Measurements from ENCODE around the gene FETUB.

The FETUB gene

DNA sequence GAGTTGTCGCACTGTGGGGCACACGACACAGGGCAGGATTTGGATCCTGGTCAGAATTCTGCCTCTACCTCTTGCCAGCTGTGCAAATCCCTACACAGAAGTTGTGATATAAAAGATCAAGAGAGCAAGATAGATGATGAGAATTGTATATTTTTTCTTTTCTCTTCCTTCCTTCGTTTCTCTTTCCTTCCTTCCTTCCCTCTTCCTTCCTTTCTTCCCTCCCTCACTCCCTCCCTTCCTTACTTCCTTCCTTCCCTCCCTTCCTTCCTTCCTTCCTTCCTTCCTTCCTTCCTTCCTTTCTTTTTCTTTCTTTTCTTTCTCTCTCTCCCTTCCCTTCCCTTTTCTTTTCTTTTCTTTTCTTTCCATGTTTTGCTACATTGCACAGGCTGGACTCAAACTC, 39.3 kb upstream of the FETUB start:
- TF ChIP-seq, protein P1, sequence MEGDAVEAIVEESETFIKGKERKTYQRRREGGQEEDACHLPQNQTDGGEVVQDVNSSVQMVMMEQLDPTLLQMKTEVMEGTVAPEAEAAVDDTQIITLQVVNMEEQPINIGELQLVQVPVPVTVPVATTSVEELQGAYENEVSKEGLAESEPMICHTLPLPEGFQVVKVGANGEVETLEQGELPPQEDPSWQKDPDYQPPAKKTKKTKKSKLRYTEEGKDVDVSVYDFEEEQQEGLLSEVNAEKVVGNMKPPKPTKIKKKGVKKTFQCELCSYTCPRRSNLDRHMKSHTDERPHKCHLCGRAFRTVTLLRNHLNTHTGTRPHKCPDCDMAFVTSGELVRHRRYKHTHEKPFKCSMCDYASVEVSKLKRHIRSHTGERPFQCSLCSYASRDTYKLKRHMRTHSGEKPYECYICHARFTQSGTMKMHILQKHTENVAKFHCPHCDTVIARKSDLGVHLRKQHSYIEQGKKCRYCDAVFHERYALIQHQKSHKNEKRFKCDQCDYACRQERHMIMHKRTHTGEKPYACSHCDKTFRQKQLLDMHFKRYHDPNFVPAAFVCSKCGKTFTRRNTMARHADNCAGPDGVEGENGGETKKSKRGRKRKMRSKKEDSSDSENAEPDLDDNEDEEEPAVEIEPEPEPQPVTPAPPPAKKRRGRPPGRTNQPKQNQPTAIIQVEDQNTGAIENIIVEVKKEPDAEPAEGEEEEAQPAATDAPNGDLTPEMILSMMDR (IDR thresholded peaks at IDR 0.05; ENCODE audit: insufficient read depth, low read length, missing control alignments), result no peak
- CTCF ChIA-PET, result interaction anchor here (10.4 kb wide), 1 partner anchor 13 kb away, joined by 193 read pairs; the partner anchor contains the start of gene AHSG
- DNase-seq (ENCODE audit: low read depth, low spot score), result no peak
- no peak overlapping the region for H3K4me3 ChIP-seq (ENCODE audit: low read depth, low read length)
- POLR2A ChIA-PET, result no interaction called here

DNA sequence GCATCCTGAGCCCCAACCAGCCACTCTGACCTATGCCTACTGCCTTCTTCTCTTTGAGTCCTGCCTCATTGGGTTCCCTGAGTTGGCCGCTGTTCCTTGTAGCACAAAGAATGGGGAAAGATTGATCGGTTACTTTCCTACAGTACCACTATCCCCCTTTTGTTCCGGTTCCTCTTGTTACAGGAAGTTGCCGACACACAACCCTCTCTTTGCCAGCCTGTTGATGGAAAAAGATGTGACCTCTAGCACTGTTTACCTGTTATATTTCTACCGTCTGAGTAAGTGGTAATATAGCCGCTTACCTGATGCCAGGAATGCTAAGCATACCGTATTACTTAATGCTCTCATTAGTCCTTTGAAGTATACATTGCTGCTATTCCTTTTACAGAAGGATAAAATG, 37.0 kb upstream of the FETUB start:
- no peak overlapping the region for H3K4me3 ChIP-seq (ENCODE audit: low read depth, low read length)
- TF ChIP-seq, protein P1 (IDR thresholded peaks at IDR 0.05; ENCODE audit: insufficient read depth, low read length, missing control alignments), result no peak
- ChIA-PET CTCF (interaction anchor here (1.2 to 10.4 kb wide), 3 partner anchors 10 to 12 kb away, joined by 3 to 193 read pairs (median 4); partner anchors contain the start of gene AHSG), POLR2A (no interaction called here)
- no peak for DNase-seq (ENCODE audit: low read depth, low spot score)

DNA sequence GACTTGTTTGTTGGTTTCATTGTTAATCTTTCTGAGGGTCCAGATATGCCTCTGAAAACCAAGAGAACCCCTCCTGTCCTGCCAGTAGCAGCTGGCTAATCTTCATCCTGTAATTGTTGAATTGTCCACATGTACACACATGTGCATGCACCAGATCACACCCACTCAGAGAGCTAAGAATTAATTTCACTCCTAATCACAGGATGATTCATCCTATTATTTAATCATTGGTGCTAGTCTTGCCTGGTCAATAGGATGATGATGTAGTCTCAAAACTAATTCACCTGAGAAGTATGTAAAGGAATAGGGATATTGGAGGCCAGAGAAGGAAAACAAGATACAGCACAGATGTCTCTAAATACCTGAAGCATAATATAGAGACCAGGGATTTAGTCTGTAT, 35.1 kb upstream of the FETUB start:
- TF ChIP-seq, protein P1 (IDR thresholded peaks at IDR 0.05; ENCODE audit: insufficient read depth, low read length, missing control alignments), result no peak
- ChIA-PET CTCF (interaction anchor here (1.2 to 10.4 kb wide), 3 partner anchors 8 to 14 kb away, joined by 4 to 193 read pairs (median 5); partner anchors contain the start of gene AHSG), POLR2A (no interaction called here)
- no peak for DNase-seq (ENCODE audit: low read depth, low spot score)
- no peak overlapping the region for H3K4me3 ChIP-seq (ENCODE audit: low read depth, low read length)

DNA sequence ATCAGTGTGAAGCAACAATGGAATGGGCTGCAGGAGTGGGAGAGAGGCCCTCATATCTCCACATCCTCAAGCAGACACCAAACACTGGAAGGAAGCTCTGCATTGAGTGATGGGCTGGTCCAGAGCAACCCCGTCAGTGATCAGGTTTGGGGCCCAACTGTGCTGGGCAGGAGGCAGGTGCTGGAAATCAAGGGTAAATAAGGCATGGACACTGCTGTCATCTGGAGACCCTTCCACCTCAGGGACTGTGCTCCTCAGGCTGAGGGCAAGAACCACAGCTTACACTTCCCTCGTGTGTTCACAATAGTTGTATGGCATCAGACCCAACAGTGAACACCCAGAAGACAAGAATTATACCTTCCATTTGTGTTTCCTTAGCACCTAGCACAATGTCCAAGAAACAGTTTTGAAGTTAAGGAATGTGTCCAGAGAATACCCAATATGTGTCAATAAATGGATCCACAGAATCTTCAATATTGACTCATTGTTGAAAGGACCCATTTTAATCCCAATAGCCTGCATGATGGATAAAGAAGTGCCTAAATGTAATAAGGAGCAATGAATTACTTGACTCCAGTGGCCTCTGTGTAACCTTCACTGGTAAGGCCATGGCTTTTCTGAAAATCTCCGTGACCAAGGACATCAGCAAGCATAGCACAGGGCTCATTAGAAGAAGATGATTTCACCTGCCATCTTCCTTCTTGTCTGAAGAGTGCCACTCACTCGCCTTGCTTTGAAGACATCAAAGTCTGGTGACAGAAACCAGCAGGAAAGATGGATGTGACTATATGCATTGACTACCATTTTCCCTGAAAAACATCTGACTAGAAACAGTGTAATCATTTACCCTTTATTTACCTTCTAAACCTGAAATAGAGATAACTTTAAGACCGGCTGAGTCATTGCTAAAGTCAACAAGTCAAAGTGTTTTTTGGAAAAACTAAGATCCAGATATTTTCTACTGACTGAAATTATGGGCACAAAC, 34.3 kb upstream of the FETUB start:
- POLR2A ChIA-PET, result no interaction called here
- H3K4me3 ChIP-seq (ENCODE audit: low read depth, low read length), result no peak overlapping the region
- CTCF ChIA-PET, result interaction anchor here (1.2 to 10.4 kb wide), 3 partner anchors 8 to 15 kb away, joined by 4 to 193 read pairs (median 5); partner anchors contain the start of gene AHSG
- TF ChIP-seq, protein P1 (IDR thresholded peaks at IDR 0.05; ENCODE audit: insufficient read depth, low read length, missing control alignments), result no peak
- no peak for DNase-seq (ENCODE audit: low read depth, low spot score)

DNA sequence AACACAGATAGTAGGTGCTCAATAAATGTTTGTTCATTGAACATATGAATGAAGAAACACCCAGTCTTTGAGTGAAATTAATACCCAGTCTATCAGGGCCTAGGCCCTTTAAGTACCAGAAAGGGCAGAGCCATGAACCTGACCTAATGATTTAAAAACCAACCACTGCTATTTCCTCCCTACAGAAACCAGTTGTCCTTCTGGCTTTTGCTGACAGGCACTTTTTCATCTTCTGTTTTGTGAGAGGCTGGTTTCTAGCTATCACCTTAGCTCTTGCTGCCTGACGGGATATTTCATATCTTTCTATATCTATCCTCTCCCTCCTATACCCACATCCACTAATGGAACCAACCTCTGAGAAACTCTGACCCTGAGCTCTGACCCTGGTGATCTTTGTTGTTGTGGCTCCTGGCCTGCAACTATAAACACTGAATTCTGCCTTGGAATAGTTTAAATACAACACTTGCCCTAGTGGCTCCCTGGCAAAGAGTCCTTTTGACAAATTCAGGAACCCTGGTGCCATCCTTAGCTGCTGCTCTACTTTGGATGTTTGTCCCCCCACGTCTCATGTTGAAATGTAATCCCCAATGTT, 31.5 kb upstream of the FETUB start:
- ChIA-PET POLR2A (no interaction called here), CTCF (interaction anchor here (0.6 to 2.0 kb wide), 6 partner anchors 9 to 632 kb away, joined by 3 to 19 read pairs (median 3); partner anchors contain the start of gene TBCCD1)
- H3K4me3 ChIP-seq (ENCODE audit: low read depth, low read length), result no peak overlapping the region
- TF ChIP-seq, protein P1 (IDR thresholded peaks at IDR 0.05; ENCODE audit: insufficient read depth, low read length, missing control alignments), result no peak
- no peak for DNase-seq (ENCODE audit: low read depth, low spot score)

Measured in AG04449 (cell line).